HG03571 (cell line): ENCODE results near the gene ATP5MK.
"Not testable (repeated sequence)": the region's sequence is repeated elsewhere in the genome, so short reads cannot be mapped to it uniquely, and the experiment has no call there.

Experiments
- ATAC-seq: cut with Tn5 transposase; IDR thresholded peaks from one replicate; pipeline ENCODE4 v1.9.1; 2021; ENCODE audit not compliant: unreplicated experiment

Gene ATP5MK, protein sequence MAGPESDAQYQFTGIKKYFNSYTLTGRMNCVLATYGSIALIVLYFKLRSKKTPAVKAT

DNA sequence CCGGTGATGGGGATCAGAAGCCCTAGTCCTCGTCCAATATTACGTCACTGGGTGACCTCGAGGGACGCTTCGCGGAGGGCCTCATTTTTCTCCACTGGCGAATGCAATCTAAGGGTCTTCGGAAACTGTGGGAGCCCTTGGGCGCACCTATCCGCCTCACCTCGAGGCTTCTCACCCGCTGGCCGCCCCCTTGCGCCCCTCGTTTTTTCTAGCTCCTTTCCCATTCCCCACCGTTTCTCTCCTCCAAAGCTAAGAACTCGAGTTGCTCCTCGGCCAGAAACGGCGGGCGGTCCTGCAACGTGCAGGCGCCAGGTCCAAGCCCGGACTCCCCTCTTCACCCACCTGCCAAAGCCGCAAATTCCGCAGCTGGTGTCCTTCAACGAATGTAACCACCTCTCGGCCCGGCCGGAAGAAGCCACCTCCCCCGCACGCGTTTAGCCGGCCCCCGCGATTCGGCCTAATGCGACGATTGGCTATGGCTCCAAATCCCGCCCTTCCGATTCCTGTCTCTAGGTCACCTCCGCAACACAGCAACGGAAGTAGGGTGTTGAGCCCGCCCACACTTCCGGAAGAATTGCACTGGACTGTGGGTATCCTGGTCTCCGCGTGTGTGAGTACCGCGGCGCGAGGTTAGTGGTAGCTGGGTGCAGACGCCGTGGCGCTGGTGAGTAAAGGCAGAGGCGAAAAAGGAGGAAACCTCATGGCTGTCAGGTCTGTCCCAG is at the start of gene ATP5MK, which contains the start of gene PDCD11:
Gene ATP5MK, minus strand, starts transcription at position 409 of the 722 bp plus-strand sequence. CDS start 4,018 bp downstream, outside the sequence.
Gene PDCD11, plus strand, starts transcription at position 560 of the 722 bp plus-strand sequence. CDS start 1,801 bp downstream, outside the sequence.
- ATAC-seq = peak; percentile 99

DNA sequence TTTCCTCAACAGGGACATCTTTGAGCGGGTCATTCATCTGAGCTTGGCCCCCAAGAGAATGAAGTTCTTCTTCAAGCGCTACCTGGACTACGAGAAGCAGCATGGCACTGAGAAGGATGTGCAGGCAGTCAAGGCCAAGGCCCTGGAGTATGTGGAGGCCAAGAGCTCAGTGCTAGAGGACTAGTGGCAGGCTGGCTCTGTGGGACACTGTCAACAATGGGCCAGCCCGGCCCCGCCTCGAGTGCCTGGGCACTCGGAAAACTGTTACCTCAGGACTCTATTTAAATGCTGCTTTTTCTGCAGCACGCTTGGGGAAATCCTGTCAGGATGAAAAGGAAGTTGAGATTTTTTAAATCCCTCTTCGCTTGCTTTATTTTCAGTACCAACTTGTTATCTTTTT is 49.1 kb upstream of the ATP5MK start:
- ATAC-seq = no peak

DNA sequence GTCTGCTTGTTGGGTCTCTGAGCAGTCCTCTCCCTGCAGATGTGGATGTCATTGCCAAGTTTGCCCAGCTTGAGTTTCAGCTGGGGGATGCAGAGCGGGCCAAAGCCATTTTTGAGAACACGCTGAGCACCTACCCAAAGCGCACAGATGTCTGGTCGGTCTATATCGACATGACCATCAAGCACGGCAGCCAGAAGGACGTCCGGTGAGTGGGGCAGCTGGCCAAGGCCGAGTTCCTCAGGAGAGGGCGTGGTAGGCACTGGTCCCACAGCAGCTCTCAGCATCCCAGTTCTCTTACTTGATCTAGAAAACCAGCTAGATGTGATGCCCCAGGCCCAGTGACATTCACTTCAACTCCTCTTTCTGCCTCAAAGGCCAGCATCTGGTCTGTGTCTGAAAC is 48.2 kb upstream of the ATP5MK start:
- no peak for ATAC-seq

DNA sequence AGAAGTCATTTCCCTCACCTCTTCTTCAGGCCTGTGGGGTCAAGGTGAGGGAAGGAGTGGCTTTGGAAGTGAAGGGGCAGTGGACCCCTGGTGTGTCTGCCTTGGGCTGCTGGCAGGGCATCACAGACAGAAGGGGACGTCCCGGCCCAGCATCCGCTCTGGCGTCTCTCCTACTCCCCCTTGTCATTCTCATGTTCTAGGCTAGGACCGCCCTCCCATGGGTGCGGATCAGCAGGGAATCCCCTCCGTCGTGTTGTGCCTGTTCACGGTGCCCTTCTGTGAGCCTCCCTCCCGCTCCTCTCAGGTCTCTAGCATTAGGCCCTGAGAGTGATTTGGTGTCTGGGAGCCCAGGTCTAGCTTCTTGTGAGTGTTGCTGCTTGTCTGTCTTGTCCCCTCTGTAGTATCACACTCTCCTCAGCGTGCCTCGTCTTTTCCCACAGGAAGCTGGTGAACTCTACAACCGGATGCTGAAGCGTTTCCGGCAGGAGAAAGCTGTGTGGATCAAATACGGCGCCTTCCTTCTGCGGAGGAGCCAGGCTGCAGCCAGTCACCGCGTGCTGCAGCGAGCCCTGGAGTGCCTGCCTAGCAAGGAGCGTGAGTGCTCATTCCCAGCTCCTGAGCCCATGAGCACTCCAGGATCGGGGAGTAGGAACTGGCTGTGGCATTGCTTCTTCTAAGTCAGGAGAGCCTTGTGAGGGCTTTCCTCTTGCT is 47.4 kb upstream of the ATP5MK start:
- ATAC-seq = no peak

DNA sequence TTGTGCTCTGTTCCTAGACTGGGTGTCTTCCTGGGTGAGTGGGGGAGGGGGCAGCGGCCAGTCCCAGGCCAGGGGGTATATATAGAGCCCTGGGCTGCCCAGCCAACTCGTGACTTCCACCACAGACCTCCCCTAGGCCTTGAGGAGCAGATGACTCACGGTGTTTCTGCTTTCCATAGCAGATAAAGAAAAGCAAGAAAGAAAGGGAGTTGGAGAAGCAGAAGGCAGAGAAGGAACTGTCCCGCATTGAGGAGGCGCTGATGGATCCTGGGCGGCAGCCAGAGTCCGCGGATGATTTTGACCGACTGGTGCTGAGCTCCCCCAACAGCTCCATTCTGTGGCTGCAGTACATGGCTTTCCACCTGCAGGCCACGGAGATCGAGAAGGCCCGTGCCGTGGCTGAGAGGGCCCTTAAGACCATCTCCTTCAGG is 45.8 kb upstream of the ATP5MK start:
- ATAC-seq = no peak

DNA sequence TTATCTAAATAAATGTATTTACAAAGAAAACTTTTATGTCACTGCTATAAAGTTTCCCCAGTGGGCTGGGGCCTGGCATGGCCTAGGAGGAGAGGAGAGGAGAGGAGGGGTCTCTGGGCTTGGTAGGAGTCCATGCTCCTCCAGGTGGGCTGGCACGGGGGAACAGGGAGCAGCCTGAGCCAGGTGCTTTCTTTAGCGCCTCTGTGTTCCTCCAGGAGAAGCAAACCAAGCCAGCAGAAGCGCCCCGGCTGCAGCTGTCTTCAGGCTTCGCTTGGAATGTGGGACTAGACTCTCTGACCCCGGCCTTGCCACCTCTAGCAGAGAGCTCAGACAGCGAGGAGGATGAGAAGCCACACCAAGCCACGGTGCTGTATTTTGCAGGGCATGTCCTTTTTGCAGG is 45.3 kb upstream of the ATP5MK start:
- no peak for ATAC-seq

DNA sequence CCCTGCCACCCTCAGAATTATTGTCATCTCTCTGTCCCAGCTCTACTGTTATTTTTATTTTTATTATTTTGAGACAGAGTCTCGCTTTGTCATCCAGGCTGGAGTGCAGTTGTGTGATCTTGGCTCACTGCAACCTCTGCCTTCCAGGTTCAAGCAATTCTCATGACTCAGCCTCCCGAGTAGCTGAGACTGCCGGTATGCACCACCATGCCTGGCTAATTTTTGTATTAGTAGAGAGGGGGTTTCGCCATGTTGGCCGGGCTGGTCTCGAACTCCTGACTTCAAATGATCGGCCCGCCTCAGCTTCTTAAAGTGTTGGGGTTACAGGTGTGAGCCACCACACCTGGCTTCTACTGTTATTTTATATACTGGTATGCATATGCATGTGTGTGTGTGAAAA is 44.9 kb upstream of the ATP5MK start:
- no peak for ATAC-seq

DNA sequence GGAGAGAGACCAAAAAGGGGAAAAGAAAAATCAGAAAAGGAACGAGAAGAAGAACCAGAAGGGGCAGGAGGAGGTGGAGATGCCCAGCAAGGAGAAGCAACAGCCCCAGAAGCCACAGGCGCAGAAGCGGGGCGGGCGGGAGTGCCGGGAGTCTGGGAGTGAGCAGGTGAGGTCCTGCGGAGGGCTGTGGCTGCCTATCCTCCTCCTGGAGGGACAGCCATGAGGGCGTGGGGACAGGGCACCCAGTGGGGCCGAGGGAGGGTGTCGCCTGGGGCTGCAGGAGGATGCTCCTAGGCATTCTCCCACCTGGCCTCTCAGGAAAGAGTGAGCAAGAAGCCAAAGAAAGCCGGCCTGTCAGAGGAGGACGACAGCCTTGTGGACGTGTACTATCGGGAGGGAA is 44.1 kb upstream of the ATP5MK start:
- ATAC-seq = no peak

DNA sequence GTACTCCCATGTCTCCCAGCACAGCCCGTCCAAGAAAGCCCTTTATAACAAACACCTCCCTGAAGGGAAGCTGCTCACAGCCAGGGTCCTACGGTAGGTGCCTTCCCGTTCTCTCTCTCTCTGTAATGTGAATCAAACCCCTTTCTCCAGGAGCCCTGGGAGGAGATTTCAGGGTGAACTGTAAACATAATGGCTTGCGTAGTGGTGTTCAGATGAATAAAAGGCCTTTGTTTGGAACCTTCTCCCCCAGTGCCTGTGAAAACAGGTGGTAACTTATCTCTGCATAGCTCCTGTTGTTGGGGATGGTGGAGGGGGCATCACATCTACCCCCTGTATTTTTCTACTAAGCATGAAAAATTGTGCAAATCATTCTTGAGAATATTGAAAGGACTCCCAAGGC is 43.5 kb upstream of the ATP5MK start:
- ATAC-seq = no peak

DNA sequence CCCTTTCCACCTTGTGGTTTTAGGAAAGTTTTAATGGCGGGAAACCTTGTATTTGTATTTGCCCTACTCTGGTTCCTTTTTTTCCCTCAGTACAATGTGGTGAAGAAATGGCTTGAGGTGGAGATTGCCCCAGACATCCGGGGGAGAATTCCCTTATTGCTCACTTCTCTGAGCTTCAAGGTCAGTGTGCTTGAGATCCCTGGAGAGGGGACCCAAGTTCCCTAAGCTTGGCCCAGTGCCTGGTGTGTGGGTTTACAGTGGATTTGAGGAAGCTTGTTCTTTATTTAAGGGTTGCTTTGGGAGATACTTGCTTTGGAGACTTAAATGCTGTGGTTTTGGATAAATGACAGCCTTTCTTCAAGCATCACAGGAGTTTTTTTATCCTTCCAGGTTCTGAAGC is 37.6 kb upstream of the ATP5MK start:
- ATAC-seq = no peak

DNA sequence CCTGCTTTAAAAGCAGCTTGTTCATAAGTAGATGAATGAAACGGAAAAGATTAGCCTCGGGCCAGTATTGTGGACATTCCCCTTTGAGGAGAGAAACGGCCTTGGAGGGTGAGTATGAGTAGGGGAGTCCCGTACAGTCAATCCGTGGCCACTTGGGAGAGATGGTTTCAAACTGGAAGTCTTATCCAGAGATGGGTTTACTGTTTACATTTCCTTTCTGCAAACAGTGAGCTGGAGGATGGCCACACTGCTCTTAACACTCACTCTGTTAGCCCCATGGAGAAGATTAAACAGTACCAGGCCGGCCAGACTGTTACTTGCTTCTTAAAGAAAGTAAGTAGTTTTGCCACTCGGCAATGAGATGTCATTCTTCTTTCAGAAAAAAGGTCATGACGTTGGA is 35.6 kb upstream of the ATP5MK start:
- ATAC-seq = no peak

DNA sequence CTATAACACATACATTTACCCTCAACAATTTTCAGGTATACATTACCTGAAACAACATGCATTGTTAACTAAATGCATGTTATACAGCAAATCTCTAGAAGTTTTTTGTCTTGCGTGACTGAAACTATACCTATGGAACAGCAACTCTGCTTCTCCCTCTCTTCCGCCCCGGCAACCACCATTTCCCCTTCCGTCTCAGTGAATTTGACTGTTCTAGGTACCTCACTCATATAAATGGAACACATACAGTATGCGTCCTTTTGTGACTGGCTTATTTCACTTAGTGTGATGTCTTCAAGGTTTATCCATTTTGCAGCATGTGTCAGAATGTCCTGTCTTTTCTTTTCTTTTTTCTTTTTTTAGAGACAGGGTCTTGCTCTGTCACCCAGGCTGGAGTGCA is 33.4 kb upstream of the ATP5MK start:
- ATAC-seq = no peak

DNA sequence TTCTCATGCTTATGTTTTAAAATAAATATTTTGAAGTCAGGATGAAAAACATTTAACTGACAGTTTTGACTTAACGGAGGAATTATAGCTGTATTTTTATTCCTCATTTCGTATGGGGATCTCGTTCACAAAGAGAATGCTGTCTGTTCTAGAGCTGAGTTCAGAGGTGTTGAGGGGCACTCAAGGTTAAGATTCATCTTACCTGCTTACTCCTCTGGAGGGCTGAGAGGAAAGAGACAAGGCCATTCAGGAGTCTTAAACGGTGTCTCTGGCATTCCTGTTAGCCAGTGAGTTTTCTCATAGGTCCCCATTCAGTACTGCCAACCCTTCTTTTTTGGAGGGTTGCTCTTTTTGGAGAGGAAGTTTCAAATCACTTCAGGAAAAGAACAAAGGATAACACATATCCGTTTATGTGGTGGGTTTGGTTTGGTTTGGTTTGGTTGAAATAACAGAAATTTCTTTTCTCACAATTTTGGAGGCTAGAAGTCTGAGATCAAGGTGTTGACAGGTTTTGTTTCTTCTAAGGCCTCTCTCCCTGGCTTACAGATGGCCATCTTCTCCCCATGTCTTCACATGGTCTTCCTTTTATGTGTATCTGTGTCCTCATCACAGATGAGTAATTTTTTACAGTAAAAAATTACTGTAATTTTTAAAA is 32.8 kb upstream of the ATP5MK start:
- ATAC-seq = no peak

DNA sequence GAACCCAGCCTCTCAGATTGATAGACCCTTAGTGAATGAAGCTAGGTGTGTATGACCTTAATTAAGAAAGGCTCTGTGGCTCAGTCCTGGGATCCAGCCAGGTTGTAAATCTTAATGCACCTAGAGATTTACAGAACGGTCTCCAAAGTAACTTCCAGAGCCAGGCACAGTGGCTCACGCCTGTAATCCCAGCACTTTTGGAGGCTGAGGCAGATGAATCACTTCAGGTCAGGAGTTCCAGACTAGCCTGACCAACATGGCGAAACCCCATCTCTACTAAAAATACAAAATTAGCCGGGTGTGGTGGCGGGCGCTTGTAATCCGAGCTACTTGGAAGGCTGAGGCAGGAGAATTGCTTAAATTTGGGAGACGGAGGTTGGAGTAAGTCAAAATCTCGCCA is 31.6 kb upstream of the ATP5MK start:
- ATAC-seq = no peak

DNA sequence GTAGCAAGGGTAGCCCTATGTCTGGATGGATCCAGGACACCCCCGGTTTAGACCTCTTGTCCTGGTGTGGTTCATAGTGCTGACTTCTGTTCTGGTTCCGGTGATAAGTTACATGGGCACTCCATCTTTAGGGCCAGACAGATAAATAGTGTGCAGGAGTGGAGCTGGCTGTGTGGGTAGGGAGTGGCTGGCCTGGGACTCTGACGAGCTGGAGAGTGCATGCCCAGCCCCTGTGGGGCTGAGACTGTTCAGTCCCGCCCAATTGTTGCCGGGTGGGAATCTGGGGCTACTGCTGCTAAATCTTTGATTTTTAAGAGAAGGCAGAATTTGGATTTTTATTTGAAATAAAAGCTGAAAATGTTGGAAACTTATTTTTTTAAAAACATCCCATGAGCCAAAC is 27.5 kb upstream of the ATP5MK start:
- ATAC-seq = no peak

DNA sequence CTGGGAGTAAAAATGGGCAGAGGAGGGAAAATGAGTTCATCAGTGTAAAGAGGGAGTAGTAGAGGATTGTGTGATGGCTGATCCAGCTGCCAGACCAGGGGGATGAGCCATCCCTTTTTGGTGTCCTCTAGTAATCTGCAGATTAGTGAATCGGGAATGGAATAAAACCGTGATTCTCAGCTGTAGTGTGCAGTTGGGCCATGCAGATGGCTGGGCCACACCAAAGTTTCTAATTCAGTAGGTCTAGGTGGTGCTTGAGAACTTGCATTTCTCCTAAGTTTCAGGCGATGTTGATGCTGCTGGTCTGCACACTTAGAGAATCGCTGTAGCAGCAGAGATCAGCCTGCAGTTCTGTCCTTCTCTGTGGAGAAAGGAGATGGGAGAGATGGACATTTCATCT is 22.8 kb upstream of the ATP5MK start:
- no peak for ATAC-seq

DNA sequence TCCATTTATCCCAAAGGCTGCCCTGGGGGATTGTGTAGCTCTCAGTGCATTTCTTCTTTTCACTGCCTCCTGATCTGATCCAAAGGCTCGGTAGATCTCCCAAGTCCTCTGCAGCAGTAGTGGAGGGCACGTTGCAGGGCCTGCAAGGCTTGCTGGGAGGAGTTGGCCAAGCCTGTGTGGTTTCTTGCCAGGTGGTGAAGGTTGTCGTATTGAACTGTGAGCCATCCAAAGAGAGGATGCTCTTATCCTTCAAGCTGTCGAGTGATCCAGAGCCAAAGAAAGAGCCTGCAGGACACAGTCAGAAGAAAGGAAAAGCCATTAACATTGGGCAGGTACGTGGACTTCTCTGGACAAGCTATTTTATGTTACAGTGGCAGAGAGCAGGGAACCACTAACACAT is 21.3 kb upstream of the ATP5MK start:
- ATAC-seq = no peak

DNA sequence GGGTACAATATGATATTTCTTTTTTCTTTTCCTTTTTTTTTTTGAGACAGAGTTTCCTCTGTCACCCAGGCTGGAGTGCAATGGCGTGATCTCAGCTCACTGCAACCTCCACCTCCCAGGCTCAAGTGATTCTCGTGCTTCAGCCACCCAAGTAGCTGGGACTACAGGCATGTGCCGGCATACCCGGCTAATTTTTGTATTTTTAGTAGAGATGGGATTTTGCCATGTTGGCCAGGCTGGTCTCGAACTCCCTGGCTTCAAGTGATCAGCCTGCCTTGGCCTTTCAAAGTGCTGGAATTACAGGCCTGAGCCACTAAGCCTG is 20.8 kb upstream of the ATP5MK start:
- ATAC-seq = not testable (repeated sequence)

DNA sequence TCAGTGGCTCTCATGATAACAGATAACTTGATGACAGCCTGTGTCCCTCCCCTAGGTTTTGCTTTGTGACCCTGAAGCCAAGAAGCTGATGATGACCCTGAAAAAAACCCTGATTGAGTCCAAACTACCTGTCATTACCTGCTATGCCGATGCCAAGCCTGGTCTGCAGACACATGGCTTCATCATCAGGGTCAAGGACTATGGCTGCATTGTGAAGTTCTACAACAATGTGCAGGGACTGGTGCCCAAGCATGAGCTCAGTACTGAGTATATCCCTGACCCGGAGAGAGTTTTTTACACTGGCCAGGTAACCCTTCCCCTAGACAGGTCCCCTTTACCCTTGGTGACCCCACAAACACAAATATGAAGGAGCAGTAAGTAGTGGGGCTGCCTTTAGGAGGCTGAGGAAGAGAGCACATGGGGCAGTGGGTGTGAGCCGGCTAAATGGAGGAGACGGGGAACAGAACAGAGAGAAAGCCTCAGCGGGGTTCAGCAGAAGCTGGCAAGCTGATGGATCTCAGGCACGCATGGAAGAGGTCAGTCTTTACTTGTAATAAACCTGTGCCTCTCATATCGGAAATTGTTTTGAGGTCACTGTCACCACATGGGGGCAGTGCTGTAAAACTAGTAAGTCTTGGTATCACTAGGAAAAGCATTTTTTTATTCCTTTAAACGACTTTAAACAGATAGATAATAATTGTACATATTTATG is 20.3 kb upstream of the ATP5MK start:
- ATAC-seq = no peak

DNA sequence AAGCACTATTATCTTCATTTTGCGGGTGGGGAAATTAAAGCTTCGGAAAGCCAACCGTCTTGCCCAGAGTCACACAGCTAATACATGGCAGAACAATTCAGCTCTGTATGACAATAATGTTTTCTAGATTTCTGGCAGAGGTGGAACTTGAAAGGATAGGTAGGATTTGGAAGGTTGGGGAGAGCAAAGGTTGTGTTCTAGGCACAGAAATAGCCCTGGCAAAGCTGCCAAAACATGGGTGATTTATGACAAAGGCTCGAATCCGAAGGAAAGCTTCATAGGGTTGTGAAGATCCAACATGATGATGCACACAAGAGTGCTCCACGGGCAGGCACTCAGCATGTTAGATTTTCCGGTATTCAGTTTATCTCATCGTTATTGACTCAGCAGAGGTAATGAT is 19.3 kb upstream of the ATP5MK start:
- ATAC-seq = no peak

DNA sequence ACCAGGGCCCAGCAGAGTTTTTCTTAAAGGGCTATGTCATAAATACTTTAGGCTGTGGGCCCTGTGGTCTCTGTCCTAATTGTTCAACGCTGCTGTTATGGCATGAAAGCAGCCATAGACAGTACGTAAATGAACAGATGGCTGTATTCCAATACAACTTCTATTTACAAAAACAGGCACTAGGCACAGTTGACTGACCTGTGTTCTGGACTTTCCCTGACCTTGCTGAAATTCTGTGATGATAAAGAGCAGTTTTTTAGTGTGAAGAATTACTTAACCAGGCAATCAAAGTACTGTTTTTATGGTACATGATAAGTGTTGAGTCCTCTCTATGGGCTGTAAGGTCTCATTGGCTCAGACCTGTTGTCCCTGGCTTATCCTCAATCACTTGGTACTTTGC is 17.3 kb upstream of the ATP5MK start:
- no peak for ATAC-seq
